ENCODE results near the gene RALGPS1. TPM values are rescaled to one million over a fixed set of nuclear protein-coding genes. Genes with fewer than 3 reads are reported as not detected.

The RALGPS1 gene
- total and polyA plus RNA-seq, 2 of the 13 experiments (the other 11 are each of a cell fraction or from before 2014, with no cell fraction given) = 3.7 to 6.5 TPM

GRCh38 chr9:127159325-127159801 is 244.8 kb downstream of the RALGPS1 start (continued):
- TF ChIP-seq, protein P1, sequence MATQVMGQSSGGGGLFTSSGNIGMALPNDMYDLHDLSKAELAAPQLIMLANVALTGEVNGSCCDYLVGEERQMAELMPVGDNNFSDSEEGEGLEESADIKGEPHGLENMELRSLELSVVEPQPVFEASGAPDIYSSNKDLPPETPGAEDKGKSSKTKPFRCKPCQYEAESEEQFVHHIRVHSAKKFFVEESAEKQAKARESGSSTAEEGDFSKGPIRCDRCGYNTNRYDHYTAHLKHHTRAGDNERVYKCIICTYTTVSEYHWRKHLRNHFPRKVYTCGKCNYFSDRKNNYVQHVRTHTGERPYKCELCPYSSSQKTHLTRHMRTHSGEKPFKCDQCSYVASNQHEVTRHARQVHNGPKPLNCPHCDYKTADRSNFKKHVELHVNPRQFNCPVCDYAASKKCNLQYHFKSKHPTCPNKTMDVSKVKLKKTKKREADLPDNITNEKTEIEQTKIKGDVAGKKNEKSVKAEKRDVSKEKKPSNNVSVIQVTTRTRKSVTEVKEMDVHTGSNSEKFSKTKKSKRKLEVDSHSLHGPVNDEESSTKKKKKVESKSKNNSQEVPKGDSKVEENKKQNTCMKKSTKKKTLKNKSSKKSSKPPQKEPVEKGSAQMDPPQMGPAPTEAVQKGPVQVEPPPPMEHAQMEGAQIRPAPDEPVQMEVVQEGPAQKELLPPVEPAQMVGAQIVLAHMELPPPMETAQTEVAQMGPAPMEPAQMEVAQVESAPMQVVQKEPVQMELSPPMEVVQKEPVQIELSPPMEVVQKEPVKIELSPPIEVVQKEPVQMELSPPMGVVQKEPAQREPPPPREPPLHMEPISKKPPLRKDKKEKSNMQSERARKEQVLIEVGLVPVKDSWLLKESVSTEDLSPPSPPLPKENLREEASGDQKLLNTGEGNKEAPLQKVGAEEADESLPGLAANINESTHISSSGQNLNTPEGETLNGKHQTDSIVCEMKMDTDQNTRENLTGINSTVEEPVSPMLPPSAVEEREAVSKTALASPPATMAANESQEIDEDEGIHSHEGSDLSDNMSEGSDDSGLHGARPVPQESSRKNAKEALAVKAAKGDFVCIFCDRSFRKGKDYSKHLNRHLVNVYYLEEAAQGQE (IDR thresholded peaks at IDR 0.05; ENCODE audit: borderline replicate concordance in 1 of 2, low read depth in 1 of 2, low read length in 2 of 2) = peak in 1 of 2 experiments; percentile 21; a peak in 1 of 4 replicates
- TF ChIP-seq E2F2 (CRISPR knock-in tag; IDR thresholded peaks at IDR 0.05; ENCODE audit: borderline replicate concordance) (peak; percentile 93; the same call in 1 of the 2 replicates), CAMTA2 (CRISPR knock-in tag; IDR thresholded peaks at IDR 0.05; ENCODE audit: borderline replicate concordance) (peak; percentile 80; the same call in 1 of the 2 replicates), TMF1 (CRISPR knock-in tag; IDR thresholded peaks at IDR 0.05; ENCODE audit: low read depth) (peak; percentile 96), PLRG1 (conservative IDR thresholded peaks at IDR 0.05) (no peak), MIER3 (CRISPR knock-in tag; IDR thresholded peaks at IDR 0.05; ENCODE audit: borderline replicate concordance) (peak; percentile 98), ZNF589 (CRISPR knock-in tag; conservative IDR thresholded peaks at IDR 0.05) (peak; percentile 96), THAP9 (CRISPR knock-in tag; IDR thresholded peaks at IDR 0.05; ENCODE audit: borderline replicate concordance) (peak; percentile 92), GATAD1 (CRISPR knock-in tag; IDR thresholded peaks at IDR 0.05) (peak; percentile 80), FOXK2 (IDR thresholded peaks at IDR 0.05) (peak; percentile 91), ATF7 (IDR thresholded peaks at IDR 0.05) (no peak), ATF7 (CRISPR knock-in tag; IDR thresholded peaks at IDR 0.05) (peak; percentile 75; the same call in 1 of the 2 replicates), ATAD3A (CRISPR knock-in tag; IDR thresholded peaks at IDR 0.05) (peak; percentile 73; the same call in 1 of the 2 replicates), ZBTB44 (CRISPR knock-in tag; IDR thresholded peaks at IDR 0.05) (peak; percentile 93), ZNF326 (CRISPR knock-in tag; IDR thresholded peaks at IDR 0.05; ENCODE audit: borderline replicate concordance) (no peak)
- TF ChIP-seq, protein P2, sequence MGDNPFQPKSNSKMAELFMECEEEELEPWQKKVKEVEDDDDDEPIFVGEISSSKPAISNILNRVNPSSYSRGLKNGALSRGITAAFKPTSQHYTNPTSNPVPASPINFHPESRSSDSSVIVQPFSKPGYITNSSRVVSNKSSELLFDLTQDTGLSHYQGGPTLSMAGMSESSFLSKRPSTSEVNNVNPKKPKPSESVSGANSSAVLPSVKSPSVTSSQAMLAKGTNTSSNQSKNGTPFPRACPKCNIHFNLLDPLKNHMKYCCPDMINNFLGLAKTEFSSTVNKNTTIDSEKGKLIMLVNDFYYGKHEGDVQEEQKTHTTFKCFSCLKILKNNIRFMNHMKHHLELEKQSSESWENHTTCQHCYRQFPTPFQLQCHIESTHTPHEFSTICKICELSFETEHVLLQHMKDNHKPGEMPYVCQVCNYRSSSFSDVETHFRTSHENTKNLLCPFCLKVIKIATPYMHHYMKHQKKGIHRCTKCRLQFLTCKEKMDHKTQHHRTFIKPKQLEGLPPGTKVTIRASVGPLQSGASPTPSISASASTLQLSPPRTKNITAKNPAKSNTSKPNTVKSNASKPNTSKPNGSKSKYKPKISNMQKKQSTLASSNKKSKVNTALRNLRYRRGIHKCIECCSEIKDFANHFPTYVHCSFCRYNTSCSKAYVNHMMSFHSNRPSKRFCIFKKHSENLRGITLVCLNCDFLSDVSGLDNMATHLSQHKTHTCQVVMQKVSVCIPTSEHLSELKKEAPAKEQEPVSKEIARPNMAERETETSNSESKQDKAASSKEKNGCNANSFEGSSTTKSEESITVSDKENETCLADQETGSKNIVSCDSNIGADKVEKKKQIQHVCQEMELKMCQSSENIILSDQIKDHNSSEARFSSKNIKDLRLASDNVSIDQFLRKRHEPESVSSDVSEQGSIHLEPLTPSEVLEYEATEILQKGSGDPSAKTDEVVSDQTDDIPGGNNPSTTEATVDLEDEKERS (CRISPR knock-in tag; IDR thresholded peaks at IDR 0.05) = peak; percentile 90; the same call in 1 of the 2 replicates

Data from HepG2 (cell line).